SK-N-SH (cell line): Measurements from ENCODE around the gene COMT. TPM values are rescaled to one million over a fixed set of nuclear protein-coding genes. Genes with fewer than 3 reads are reported as not detected.
"Not testable (repeated sequence)": the region's sequence is repeated elsewhere in the genome, so short reads cannot be mapped to it uniquely, and the experiment has no call there.

Experiments used
- CTCF ChIA-PET: fragments of 300-600, 350-600 bp; formaldehyde crosslinking; extraction: SDS; loops from one replicate; lab custom pipeline; 2021; lab: Yijun Ruan, JAX
- POLR2A ChIA-PET: fragments of 350-600 bp; sonication (Branson Sonifier 250); formaldehyde crosslinking; extraction: SDS; loops from one replicate; lab custom pipeline; 2020; ENCODE audit warnings: antibody characterized with exemption, inconsistent platforms; lab: Yijun Ruan, JAX
- DNase-seq: peaks from one replicate; pipeline ENCODE4 v3.0.0; 2012
- H2AFZ ChIP-seq: fragments of 200-600 bp; sonication (generic); 2 replicates; pipeline ENCODE4 v1.8.1; 2016; ENCODE audit warnings: antibody characterized with exemption, mild to moderate bottlenecking, low read depth
- H3F3A ChIP-seq: fragments of 200-600 bp; sonication (generic); replicated peaks from 2 replicates; pipeline ENCODE3; 2016; ENCODE audit warnings: antibody characterized with exemption, mild to moderate bottlenecking; ENCODE audit not compliant: insufficient read depth
- H3K27ac ChIP-seq, 2 experiments: fragments of 200-500 bp in 1 of 2; fragments of 200-600 bp in 1 of 2; sonication (Bioruptor generic) in 1 of 2; sonication (generic), shearing (Covaris generic) in 1 of 2; 2 replicates each; pipeline versions ENCODE4 v1.5.1 to v1.6.1; 2014 to 2016; ENCODE audit warnings: low read depth in 2 of 2, inconsistent platforms in 1 of 2, low read length in 1 of 2, mild to moderate bottlenecking in 1 of 2, mixed read lengths in 1 of 2
- H3K27me3 ChIP-seq: fragments of 200-600 bp; sonication (generic), shearing (Covaris generic); 2 replicates; pipeline ENCODE4 v1.6.1; 2016; ENCODE audit warnings: mixed run types; ENCODE audit not compliant: insufficient read depth
- H3K36me3 ChIP-seq, 2 experiments: fragments of 200-500 bp in 1 of 2; fragments of 200-600 bp in 1 of 2; sonication (Bioruptor generic) in 1 of 2; sonication (generic) in 1 of 2; replicated peaks in 1 of 2; 2 replicates each; pipeline versions ENCODE3 to v1.5.1; 2014 to 2016; ENCODE audit warnings: low read length in 1 of 2, mild to moderate bottlenecking in 1 of 2; ENCODE audit not compliant: insufficient read depth in 2 of 2, control insufficient read depth in 1 of 2
- H3K4me1 ChIP-seq, 2 experiments: fragments of 200-500 bp in 1 of 2; fragments of 200-600 bp in 1 of 2; sonication (Bioruptor generic) in 1 of 2; sonication (generic), shearing (Covaris generic) in 1 of 2; 2 replicates each; pipeline versions ENCODE4 v1.5.1 to v1.6.1; 2014 to 2016; ENCODE audit warnings: low read depth in 1 of 2, low read length in 1 of 2, mixed run types in 1 of 2; ENCODE audit not compliant: insufficient read depth in 2 of 2, control insufficient read depth in 1 of 2
- H3K4me2 ChIP-seq: fragments of 200-600 bp; sonication (generic), shearing (Covaris generic); 2 replicates; pipeline ENCODE4 v1.6.1; 2017; ENCODE audit warnings: mixed run types
- H3K4me3 ChIP-seq, 2 experiments: fragments of 200-500 bp in 1 of 2; fragments of 200-600 bp in 1 of 2; sonication (Bioruptor generic) in 1 of 2; sonication (generic), shearing (Covaris generic) in 1 of 2; 2 replicates each; pipeline versions ENCODE4 v1.5.1 to v1.8.1; 2014 to 2016; ENCODE audit warnings: low read depth in 2 of 2, inconsistent platforms in 1 of 2, low read length in 1 of 2, mild to moderate bottlenecking in 1 of 2, mixed read lengths in 1 of 2, moderate library complexity in 1 of 2
- H3K79me2 ChIP-seq: fragments of 200-600 bp; sonication (generic); 2 replicates; pipeline ENCODE4 v1.8.1; 2017; ENCODE audit warnings: mild to moderate bottlenecking; ENCODE audit not compliant: insufficient read depth
- H3K9ac ChIP-seq: fragments of 200-600 bp; sonication (generic); 2 replicates; pipeline ENCODE4 v1.6.1; 2017; ENCODE audit warnings: mixed run types
- H3K9me2 ChIP-seq: fragments of 200-600 bp; sonication (generic); 2 replicates; pipeline ENCODE4 v1.6.1; 2017; ENCODE audit warnings: mixed run types
- H3K9me3 ChIP-seq: fragments of 200-600 bp; sonication (generic); 2 replicates; pipeline ENCODE4 v1.6.1; 2017; ENCODE audit warnings: mixed run types, mild to moderate bottlenecking, moderate library complexity
- H4K20me1 ChIP-seq: fragments of 200-600 bp; sonication (generic); 2 replicates; pipeline ENCODE4 v1.6.1; 2017; ENCODE audit warnings: mild to moderate bottlenecking, mixed run types; ENCODE audit not compliant: insufficient read depth
- EZH2phosphoT487 ChIP-seq: fragments of 200-600 bp; sonication (generic); IDR thresholded peaks from 2 replicates; pipeline ENCODE4 v1.6.1; 2017; ENCODE audit warnings: low read depth, mixed run types, mild to moderate bottlenecking, antibody characterized with exemption, moderate library complexity, borderline replicate concordance
- FOSL2 ChIP-seq: IDR thresholded peaks from 2 replicates; pipeline ENCODE4 v1.4.0; 2012; ENCODE audit warnings: low read depth, mild to moderate bottlenecking, moderate library complexity, borderline replicate concordance
- RAD21 ChIP-seq: IDR thresholded peaks from 2 replicates; pipeline ENCODE4 v1.6.1; 2012; ENCODE audit warnings: mild to moderate bottlenecking, low read length
- REST ChIP-seq: IDR thresholded peaks from 2 replicates; pipeline ENCODE4 v1.6.1; 2012; ENCODE audit warnings: mild to moderate bottlenecking, low read depth, low read length, moderate library complexity
- USF1 ChIP-seq: IDR thresholded peaks from 2 replicates; pipeline ENCODE4 v1.4.0; 2012; ENCODE audit warnings: low read depth, borderline replicate concordance
- WGBS: methylation state at CpG from one replicate; pipeline ENCODE4 v1.1.6; 2017; ENCODE audit warnings: low lambda C conversion rate; 5-methylcytosine and 5-hydroxymethylcytosine counted together
- polyA plus RNA-seq, 3 experiments: library from polyadenylated mRNA; depleted of rRNA; stranded (reverse); fragments of >200 nt; gene quantifications; 2 replicates each; pipeline ENCODE4 v1.2.3, GENCODE V29; 2012

COMT gene
- polyA plus RNA-seq, 1 of the 3 experiments (the other 2 are of a cell fraction), result 343 TPM

- TF ChIP-seq REST (no peak), RAD21 (peak; percentile 24), FOSL2 (no peak), EZH2phosphoT487 (no peak), USF1 (no peak)
Observed at GRCh38 chr22:19905347-19906276, 36.0 kb upstream of the COMT start (continued).

DNA sequence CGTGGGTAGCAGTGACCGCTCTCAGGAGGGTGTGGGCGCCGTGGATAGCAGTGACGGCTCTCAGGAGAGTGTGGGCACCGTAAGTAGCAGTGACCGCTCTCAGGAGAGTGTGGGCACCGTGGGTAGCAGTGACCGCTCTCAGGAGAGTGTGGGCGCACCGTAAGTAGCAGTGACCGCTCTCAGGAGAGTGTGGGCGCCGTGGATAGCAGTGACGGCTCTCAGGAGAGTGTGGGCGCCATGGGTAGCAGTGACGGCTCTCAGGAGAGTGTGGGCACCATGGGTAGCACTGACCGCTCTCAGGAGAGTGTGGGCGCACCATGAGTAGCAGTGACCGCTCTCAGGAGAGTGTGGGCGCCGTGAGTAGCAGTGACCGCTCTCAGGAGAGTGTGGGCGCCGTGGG is 34.7 kb upstream of the COMT start:
- H3F3A ChIP-seq, H3K9me2 ChIP-seq, H3K4me2 ChIP-seq, H4K20me1 ChIP-seq, DNase-seq, H2AFZ ChIP-seq, H3K36me3 ChIP-seq, POLR2A ChIA-PET, H3K27ac ChIP-seq, H3K4me3 ChIP-seq, H3K9ac ChIP-seq, H3K9me3 ChIP-seq, H3K27me3 ChIP-seq, H3K79me2 ChIP-seq: not testable (repeated sequence)
- 92% methylated on average over 23 of the region's 25 CpGs for WGBS
- CTCF ChIA-PET, result interaction anchor here (1.4 to 6.9 kb wide), 4 partner anchors 10 to 176 kb away, joined by 3 to 116 read pairs (median 10); no protein-coding TSS in a partner anchor
- H3K4me1 ChIP-seq, result peaks cover 0 to 36% of the 10 kb centered on the region in 2 experiments; a peak in 3 of 4 replicates

DNA sequence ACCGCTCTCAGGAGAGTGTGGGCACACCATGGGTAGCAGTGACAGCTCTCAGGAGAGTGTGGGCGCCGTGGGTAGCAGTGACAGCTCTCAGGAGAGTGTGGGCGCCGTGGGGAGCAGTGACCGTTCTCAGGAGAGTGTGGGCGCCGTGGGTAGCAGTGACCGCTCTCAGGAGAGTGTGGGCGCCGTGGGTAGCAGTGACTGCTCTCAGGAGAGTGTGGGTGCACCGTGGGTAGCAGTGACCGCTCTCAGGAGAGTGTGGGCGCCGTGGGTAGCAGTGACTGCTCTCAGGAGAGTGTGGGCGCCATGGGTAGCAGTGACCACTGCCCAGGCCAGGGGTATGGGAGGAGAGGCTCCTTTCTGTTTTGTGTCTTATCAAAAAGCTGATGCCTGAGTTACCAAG is 33.7 kb upstream of the COMT start:
- H3K4me1 ChIP-seq, result peaks cover 0 to 28% of the 10 kb centered on the region in 2 experiments; a peak in 2 of 4 replicates
- H3F3A ChIP-seq, H3K4me3 ChIP-seq, H3K27me3 ChIP-seq, DNase-seq, H3K4me2 ChIP-seq, H4K20me1 ChIP-seq, H3K79me2 ChIP-seq, POLR2A ChIA-PET, H3K36me3 ChIP-seq, H3K9me3 ChIP-seq, H2AFZ ChIP-seq, H3K27ac ChIP-seq, H3K9me2 ChIP-seq, H3K9ac ChIP-seq: not testable (repeated sequence)
- CTCF ChIA-PET, result interaction anchor here (0.6 to 1.4 kb wide), 3 partner anchors 178 to 412 kb away, joined by 3 to 14 read pairs (median 3); no protein-coding TSS in a partner anchor
- 89% methylated on average over 15 of the region's 16 CpGs for WGBS
